Heart right ventricle (tissue), 16 donors: ENCODE measurements around the gene USP30. TPM values are rescaled to one million over a fixed set of nuclear protein-coding genes. Genes with fewer than 3 reads are reported as not detected.

Experiments
- ATAC-seq, 8 donors: fragments of 200-7000 bp; cut with Tn5 transposase; one replicate each; pipeline ENCODE4 v1.9.1; 2020; ENCODE audit warnings: mild to moderate bottlenecking in 8 of 8, moderate library complexity in 8 of 8, moderate number of reproducible peaks in 1 of 8
- DNase-seq, 2 donors: peaks; one replicate each; pipeline ENCODE4 v3.0.0-alpha.2; 2020
- H3K27ac ChIP-seq, 10 donors: fragments of 200-600 bp; sonication (generic) in 2 of 10; one replicate each; pipeline versions ENCODE4 v1.5.0 to v1.8.0; 2020 to 2022; ENCODE audit warnings: mild to moderate bottlenecking in 3 of 10
- H3K27me3 ChIP-seq, 7 donors: fragments of 200-600 bp; one replicate each; pipeline ENCODE4 v1.8.0; 2021 to 2022; ENCODE audit warnings: mild to moderate bottlenecking in 2 of 7
- H3K36me3 ChIP-seq, 9 donors: fragments of 200-600 bp; sonication (generic) in 1 of 9; one replicate each; pipeline versions ENCODE4 v1.5.0 to v1.8.0; 2020 to 2022; ENCODE audit warnings: mild to moderate bottlenecking in 2 of 9
- H3K4me1 ChIP-seq, 9 donors: fragments of 200-600 bp; sonication (generic) in 1 of 9; one replicate each; pipeline versions ENCODE4 v1.5.0 to v1.8.0; 2020 to 2022; ENCODE audit warnings: mild to moderate bottlenecking in 4 of 9
- H3K4me3 ChIP-seq, 10 donors: fragments of 200-600 bp; sonication (generic) in 2 of 10; one replicate each; pipeline versions ENCODE4 v1.5.0 to v1.8.0; 2020 to 2022; ENCODE audit warnings: mild to moderate bottlenecking in 7 of 10, moderate library complexity in 2 of 10
- H3K9me3 ChIP-seq, 11 donors: fragments of 200-600 bp in 10 of 11; sonication (generic) in 2 of 11; one replicate each; pipeline versions ENCODE4 v1.5.0 to v1.8.0; 2013 to 2022; ENCODE audit warnings: mild to moderate bottlenecking in 2 of 11, control low read depth in 1 of 11, moderate library complexity in 1 of 11
- WGBS, 2 donors: extraction: QIAGEN DNeasy Blood & Tissue Kit; methylation state at CpG; one replicate each; pipeline ENCODE4 v1.1.7; 2013; ENCODE audit warnings: inconsistent platforms in 1 of 2; 5-methylcytosine and 5-hydroxymethylcytosine counted together
- intact Hi-C, 10 donors: fragments of 100-400 bp; cut with DNase I; formaldehyde crosslinking; loops; one replicate each; pipeline versions ENCODE4 v1.11.1 to v1.14.2; 2022
- polyA plus RNA-seq, 2 donors: library from polyadenylated mRNA; stranded (reverse); fragments of 200-250 nt; gene quantifications; one replicate each; pipeline ENCODE4 v1.2.3, GENCODE V29; 2013
- total RNA-seq, 10 donors: library from RNA; stranded (reverse); fragmentation: NEBNext Ultra II Directional in 3 of 10; extraction: Animal tissue kit (Norgen Biotek cat#: 25700) in 3 of 10; gene quantifications; one replicate each; pipeline versions ENCODE4 v1.2.1 to v1.2.4, GENCODE V29; 2021 to 2023
- TF ChIP-seq, protein P1 (sequence below), 9 donors: fragments of 200-600 bp; sonication (generic) in 2 of 9; IDR thresholded peaks; one replicate each; pipeline versions ENCODE4 v1.5.0 to v1.8.0; 2021 to 2022; ENCODE audit warnings: antibody characterized with exemption in 9 of 9, mild to moderate bottlenecking in 5 of 9, moderate library complexity in 1 of 9
- donor health status: Arrhythmogenic right ventricular cardiomyopathy.
- donor health status: ischemic (EF 13 %, LVEDD 7.1; RV severe dilation, severe dysfunction).
- donor health status: healthy with polysubstance abuse.
- donor health status: DM: no; HTN: yes; CAD: no.
- donor health status: DM: no; HTN: no; CAD: no.
- donor health status: ischemic (EF 25% LVEDD 6.9; RV normal size, moderate dysfunction).
- donor health status: ischemic (EF 25% LVEDD 5.7; RV mildly dilated, moderate dysfunction).
- donor health status: healthy.
- donor health status: DM: yes; HTN: yes; CAD: no.
- donor health status: Ischemic cardiomyopathy.
- donor health status: ischemic (EF 35%, LVEDD 5.7; RV mildly dilated, moderate dysfunction).
- donor health status: nonischemic (EF 11% LVEDD 7.7; RV severe dilation, severe dysfunction).
- donor health status: DM: yes; HTN: yes; CAD: no.
- donor health status: PGD.
- donor health status: ischemic (EF 29% LVEDD 5.4; RV normal size, mild dysfunction).
- donor health status: nonischemic (EF 23%, LVEDD 6.1; RV moderate dilation, normal function).

USP30 gene
- total and polyA plus RNA-seq, 12 donors: 4.8 to 22.2 (median 12.7) TPM

DNA sequence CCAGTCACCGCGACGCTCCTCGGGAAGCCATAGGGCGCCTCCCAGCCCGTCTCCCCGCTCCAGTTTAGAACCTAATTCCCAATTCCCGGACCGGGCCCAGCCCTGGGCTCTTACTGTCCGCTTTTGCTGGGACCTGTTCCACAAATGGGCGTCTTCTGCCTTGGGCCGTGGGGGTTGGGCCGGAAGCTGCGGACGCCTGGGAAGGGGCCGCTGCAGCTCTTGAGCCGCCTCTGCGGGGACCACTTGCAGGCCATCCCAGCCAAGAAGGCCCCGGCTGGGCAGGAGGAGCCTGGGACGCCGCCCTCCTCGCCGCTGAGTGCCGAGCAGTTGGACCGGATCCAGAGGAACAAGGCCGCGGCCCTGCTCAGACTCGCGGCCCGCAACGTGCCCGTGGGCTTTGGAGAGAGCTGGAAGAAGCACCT, 45.8 kb downstream of the USP30 start:
- TF ChIP-seq, protein P1, sequence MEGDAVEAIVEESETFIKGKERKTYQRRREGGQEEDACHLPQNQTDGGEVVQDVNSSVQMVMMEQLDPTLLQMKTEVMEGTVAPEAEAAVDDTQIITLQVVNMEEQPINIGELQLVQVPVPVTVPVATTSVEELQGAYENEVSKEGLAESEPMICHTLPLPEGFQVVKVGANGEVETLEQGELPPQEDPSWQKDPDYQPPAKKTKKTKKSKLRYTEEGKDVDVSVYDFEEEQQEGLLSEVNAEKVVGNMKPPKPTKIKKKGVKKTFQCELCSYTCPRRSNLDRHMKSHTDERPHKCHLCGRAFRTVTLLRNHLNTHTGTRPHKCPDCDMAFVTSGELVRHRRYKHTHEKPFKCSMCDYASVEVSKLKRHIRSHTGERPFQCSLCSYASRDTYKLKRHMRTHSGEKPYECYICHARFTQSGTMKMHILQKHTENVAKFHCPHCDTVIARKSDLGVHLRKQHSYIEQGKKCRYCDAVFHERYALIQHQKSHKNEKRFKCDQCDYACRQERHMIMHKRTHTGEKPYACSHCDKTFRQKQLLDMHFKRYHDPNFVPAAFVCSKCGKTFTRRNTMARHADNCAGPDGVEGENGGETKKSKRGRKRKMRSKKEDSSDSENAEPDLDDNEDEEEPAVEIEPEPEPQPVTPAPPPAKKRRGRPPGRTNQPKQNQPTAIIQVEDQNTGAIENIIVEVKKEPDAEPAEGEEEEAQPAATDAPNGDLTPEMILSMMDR (IDR thresholded peaks at IDR 0.05): no peak
- H3K9me3 ChIP-seq: no peaks in the 10 kb centered on the region
- H3K27ac ChIP-seq: peak overlapping the region; percentile 66 to 94 (median 88)
- intact Hi-C loops: loop anchor here in 3 of 10 donors (10.0 kb wide), 6 partner anchors 143 to 533 kb away; partner anchors contain the start of genes DAO (in 2 of the 3), ISCU (in 1 of the 3) and SART3 (in 1 of the 3)
- H3K27me3 ChIP-seq: no peaks in the 10 kb centered on the region
- ATAC-seq (peak; percentile 46 to 77 (median 68)), DNase-seq (peak; percentile 70 to 76)
- H3K4me3 ChIP-seq: peak overlapping the region; percentile 62 to 91 (median 79)
- peaks cover 0 to 37% (median 18%) of the 10 kb centered on the region in 9 donors for H3K36me3 ChIP-seq
- H3K4me1 ChIP-seq: peaks cover 12 to 35% (median 22%) of the 10 kb centered on the region in 9 donors
- WGBS, 2 donors: 0% methylated on average over 32 of the region's 32 CpGs

DNA sequence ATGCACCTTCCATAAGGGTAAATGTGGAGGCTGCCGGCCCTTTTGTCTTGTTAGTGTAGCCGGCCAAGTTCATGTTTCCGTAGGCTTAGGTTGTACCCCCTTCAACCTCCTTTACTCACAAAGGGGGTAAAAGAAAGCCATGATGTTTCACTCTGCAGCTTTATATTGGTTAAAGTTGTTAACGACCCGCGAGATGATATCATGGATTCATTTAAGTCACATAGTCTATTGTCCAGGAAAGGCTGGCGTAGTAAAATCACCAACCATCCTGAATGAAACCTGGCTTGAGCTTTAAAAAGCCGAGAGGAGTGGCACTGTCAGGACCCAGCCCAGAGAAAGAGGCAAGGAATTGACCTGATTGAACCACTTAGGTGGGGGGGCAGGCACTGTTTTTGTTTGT, 46.3 kb downstream of the USP30 start:
- peak overlapping the region; percentile 62 to 91 (median 79) for H3K4me3 ChIP-seq
- H3K27me3 ChIP-seq: no peaks in the 10 kb centered on the region
- H3K27ac ChIP-seq: peak overlapping the region; percentile 66 to 94 (median 88)
- intact Hi-C loops: loop anchor here in 3 of 10 donors (10.0 kb wide), 6 partner anchors 144 to 534 kb away; partner anchors contain the start of genes DAO (in 2 of the 3), ISCU (in 1 of the 3) and SART3 (in 1 of the 3)
- peak in 4 of 8 donors; percentile 1 to 6 (median 2) for ATAC-seq
- no peak for DNase-seq
- H3K4me1 ChIP-seq: peaks cover 12 to 31% (median 21%) of the 10 kb centered on the region in 9 donors
- TF ChIP-seq, protein P1 (IDR thresholded peaks at IDR 0.05): no peak
- no peaks in the 10 kb centered on the region for H3K9me3 ChIP-seq
- WGBS, 2 donors: 3% methylated on average over 8 of the region's 8 CpGs
- peaks cover 0 to 41% (median 23%) of the 10 kb centered on the region in 9 donors for H3K36me3 ChIP-seq

DNA sequence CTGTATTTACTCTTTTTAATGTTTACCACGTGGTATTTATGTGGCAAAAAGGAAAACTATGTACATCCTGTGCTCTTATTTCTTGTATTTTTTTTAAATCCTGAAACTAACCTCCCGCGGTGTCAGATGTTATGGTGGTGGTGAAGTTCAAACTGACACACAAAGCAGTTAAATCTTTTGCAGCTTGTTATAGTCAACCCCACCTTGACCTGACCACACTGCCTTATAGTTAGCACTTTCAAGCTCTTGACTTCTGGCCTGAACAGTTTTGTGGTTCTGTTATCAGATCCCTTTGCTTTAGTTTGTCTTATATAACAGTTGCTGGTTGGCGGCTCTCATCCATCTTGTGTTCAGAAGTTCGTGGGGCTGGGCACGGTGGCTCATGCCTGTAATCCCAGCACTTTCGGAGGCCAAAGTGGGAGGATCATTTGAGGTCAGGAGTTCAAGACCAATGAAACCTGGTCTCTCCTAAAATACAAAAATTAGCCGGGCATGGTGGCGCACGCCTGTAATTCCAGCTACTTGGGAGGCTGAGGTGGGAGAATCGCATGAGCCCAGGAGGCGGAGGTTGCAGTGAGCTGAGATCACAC, 47.1 kb downstream of the USP30 start:
- Histone ChIP-seq H3K27me3 (no peaks in the 10 kb centered on the region), H3K4me1 (peaks cover 12 to 30% (median 21%) of the 10 kb centered on the region in 9 donors), H3K4me3 (peak overlapping the region in 6 of 10 donors; percentile 73 to 91 (median 88)), H3K27ac (peak overlapping the region in 8 of 10 donors; percentile 28 to 94 (median 90)), H3K9me3 (no peaks in the 10 kb centered on the region), H3K36me3 (peaks cover 0 to 50% (median 31%) of the 10 kb centered on the region in 9 donors)
- ATAC-seq (no peak), DNase-seq (no peak)
- 83 to 84% methylated on average over 12 of the region's 12 CpGs for WGBS, 2 donors
- intact Hi-C loops: loop anchor here in 3 of 10 donors (10.0 kb wide), 6 partner anchors 145 to 535 kb away; partner anchors contain the start of genes DAO (in 2 of the 3), ISCU (in 1 of the 3) and SART3 (in 1 of the 3)
- TF ChIP-seq, protein P1 (IDR thresholded peaks at IDR 0.05): no peak

DNA sequence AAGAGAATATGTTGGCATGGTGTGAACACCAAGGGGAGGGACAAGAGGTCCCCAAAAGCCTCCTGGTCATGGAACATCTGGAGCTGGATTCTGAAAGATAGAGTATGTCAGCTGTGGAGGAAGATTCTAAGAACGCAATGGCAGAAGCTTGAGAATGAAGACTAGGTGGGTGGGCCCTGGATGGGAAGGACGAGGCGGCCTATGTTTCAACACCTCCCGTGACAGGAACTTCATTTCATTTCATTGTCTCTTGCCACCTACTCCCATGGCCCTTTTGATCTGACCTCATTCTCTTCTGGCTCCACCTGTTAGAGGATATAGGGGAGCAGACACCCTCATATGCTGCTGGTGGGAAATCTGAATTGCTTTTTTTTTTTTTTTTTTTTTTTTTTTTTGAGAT, 48.4 kb downstream of the USP30 start:
- H3K4me1 ChIP-seq: peaks cover 12 to 30% (median 21%) of the 10 kb centered on the region in 9 donors
- peaks cover 0 to 62% (median 42%) of the 10 kb centered on the region in 9 donors for H3K36me3 ChIP-seq
- no peaks in the 10 kb centered on the region for H3K27me3 ChIP-seq
- WGBS, 2 donors: 87 to 96% methylated on average over 4 of the region's 4 CpGs
- DNase-seq (no peak), ATAC-seq (no peak)
- TF ChIP-seq, protein P1 (IDR thresholded peaks at IDR 0.05): no peak
- no peak overlapping the region for H3K4me3 ChIP-seq
- intact Hi-C loops: no loop called here
- H3K9me3 ChIP-seq: no peaks in the 10 kb centered on the region
- H3K27ac ChIP-seq: no peak overlapping the region
